Measurements from ENCODE around the gene PPIL1.

DNA sequence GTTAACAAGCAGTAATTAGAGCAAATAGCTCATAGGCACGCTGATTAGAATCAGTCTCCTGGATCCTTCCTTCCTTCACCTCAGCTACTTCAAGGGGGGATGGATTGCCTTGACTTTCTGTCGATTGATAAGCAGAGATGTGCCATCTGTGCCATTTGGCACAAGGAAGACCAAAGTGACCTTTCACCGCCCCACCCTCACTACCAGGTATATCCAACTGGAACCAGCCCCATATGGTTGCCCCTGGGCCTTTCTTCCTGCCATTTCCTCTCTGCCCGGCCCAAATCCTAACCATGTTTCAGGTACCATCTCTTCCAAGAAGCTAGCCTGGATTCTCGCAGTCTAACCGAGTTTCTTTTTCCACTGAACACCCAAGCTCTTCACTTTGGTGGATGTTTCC is 26.6 kb downstream of the PPIL1 start:
- no peak for TF ChIP-seq EZH2 (IDR thresholded peaks at IDR 0.05; ENCODE audit: low read length)
- TF ChIP-seq, protein P1, sequence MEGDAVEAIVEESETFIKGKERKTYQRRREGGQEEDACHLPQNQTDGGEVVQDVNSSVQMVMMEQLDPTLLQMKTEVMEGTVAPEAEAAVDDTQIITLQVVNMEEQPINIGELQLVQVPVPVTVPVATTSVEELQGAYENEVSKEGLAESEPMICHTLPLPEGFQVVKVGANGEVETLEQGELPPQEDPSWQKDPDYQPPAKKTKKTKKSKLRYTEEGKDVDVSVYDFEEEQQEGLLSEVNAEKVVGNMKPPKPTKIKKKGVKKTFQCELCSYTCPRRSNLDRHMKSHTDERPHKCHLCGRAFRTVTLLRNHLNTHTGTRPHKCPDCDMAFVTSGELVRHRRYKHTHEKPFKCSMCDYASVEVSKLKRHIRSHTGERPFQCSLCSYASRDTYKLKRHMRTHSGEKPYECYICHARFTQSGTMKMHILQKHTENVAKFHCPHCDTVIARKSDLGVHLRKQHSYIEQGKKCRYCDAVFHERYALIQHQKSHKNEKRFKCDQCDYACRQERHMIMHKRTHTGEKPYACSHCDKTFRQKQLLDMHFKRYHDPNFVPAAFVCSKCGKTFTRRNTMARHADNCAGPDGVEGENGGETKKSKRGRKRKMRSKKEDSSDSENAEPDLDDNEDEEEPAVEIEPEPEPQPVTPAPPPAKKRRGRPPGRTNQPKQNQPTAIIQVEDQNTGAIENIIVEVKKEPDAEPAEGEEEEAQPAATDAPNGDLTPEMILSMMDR (optimal IDR thresholded peaks at IDR 0.05 in 1 of 3, IDR thresholded peaks at IDR 0.05 in 1 of 3, conservative IDR thresholded peaks at IDR 0.05 in 1 of 3; ENCODE audit: extremely low read depth in 1 of 3, insufficient read depth in 2 of 3, low read length in 3 of 3) = no peak

Measured in keratinocyte (primary cell).